ENCODE data around the gene CBLIF. TPM values are rescaled to one million over a fixed set of nuclear protein-coding genes. Genes with fewer than 3 reads are reported as not detected.

The CBLIF gene
- total RNA-seq, 1 donor from 2014 or later, result not detected

DNA sequence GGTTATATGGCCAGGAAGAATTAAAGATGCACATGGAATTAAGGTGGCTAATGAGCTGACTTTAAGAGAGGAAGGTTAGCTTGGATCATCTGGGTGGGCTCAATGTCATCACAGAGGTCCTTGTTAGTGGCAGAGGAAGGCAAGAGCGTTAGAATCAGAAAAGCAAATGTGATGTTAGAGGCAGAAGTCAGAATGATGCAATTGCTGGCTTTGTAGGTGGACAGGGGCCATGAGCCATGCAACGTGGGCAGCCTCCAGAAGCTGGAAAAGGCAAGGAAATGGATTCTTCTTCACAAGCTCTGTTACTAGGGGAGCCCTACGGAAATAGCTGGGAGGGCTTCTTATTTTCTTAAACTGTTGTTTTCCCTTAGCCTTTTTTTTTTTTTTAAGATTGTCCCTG lies 2.3 kb upstream of the CBLIF start:
- H3K27ac ChIP-seq, result no peak overlapping the region
- no peak for DNase-seq
- H3K4me3 ChIP-seq, result no peak overlapping the region
- no peak for TF ChIP-seq CTCF (IDR thresholded peaks at IDR 0.05)
- no peaks in the 10 kb centered on the region for H3K9me3 ChIP-seq
- intact Hi-C loops (cut with DNase I), result no loop called here
- H3K27me3 ChIP-seq (ENCODE audit: low read depth), result no peaks in the 10 kb centered on the region
- no peaks in the 10 kb centered on the region for H3K36me3 ChIP-seq
- no peaks in the 10 kb centered on the region for H3K4me1 ChIP-seq
- ATAC-seq, result no peak

DNA sequence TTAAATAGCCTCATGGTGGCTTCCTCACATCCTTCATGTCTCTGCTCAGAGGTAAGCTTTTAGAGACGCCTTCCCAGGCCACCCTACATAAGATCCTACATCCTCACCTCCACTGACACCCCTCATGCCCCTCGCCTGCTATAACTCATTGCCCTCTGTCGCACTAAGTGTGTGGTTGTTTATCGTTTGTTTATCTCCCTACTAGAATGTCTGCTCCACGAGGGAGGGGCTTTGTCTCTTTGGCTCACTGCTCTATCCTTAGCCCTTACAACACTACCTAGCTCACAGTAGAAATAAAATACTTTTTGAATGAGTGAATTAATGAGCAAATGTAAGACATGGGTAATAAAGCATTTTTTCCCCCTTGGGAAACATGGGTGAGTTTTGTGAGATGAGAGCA lies 1.3 kb upstream of the CBLIF start:
- H3K4me3 ChIP-seq, result no peak overlapping the region
- no peaks in the 10 kb centered on the region for H3K27me3 ChIP-seq (ENCODE audit: low read depth)
- H3K36me3 ChIP-seq, result no peaks in the 10 kb centered on the region
- TF ChIP-seq CTCF (IDR thresholded peaks at IDR 0.05), result no peak
- H3K9me3 ChIP-seq, result no peaks in the 10 kb centered on the region
- intact Hi-C loops (cut with DNase I), result no loop called here
- ATAC-seq, result no peak
- no peak overlapping the region for H3K27ac ChIP-seq
- H3K4me1 ChIP-seq, result no peaks in the 10 kb centered on the region
- DNase-seq, result no peak

GRCh38 chr11:59842316-59842715 lies 3.0 kb downstream of the CBLIF start:
- Histone ChIP-seq H3K9me3 (no peaks in the 10 kb centered on the region), H3K27me3 (ENCODE audit: low read depth) (no peaks in the 10 kb centered on the region), H3K36me3 (no peaks in the 10 kb centered on the region), H3K4me1 (no peaks in the 10 kb centered on the region), H3K27ac (no peak overlapping the region), H3K4me3 (no peak overlapping the region)
- TF ChIP-seq CTCF (IDR thresholded peaks at IDR 0.05), result no peak
- intact Hi-C loops (cut with DNase I), result no loop called here
- ATAC-seq, result no peak
- DNase-seq, result no peak

GRCh38 chr11:59841514-59841913 lies 3.8 kb downstream of the CBLIF start:
- intact Hi-C loops (cut with DNase I), result no loop called here
- ATAC-seq, result no peak

GRCh38 chr11:59839615-59840014 lies 5.7 kb downstream of the CBLIF start:
- Histone ChIP-seq H3K36me3 (no peaks in the 10 kb centered on the region), H3K27ac (no peak overlapping the region), H3K4me3 (no peak overlapping the region), H3K27me3 (ENCODE audit: low read depth) (no peaks in the 10 kb centered on the region), H3K4me1 (no peaks in the 10 kb centered on the region), H3K9me3 (no peaks in the 10 kb centered on the region)
- DNase-seq (no peak), ATAC-seq (no peak)
- intact Hi-C loops (cut with DNase I), result no loop called here
- TF ChIP-seq CTCF (IDR thresholded peaks at IDR 0.05), result no peak

More at GRCh38 chr11:59841514-59841913, 3.8 kb downstream of the CBLIF start:
- H3K27me3 ChIP-seq (ENCODE audit: low read depth), result no peaks in the 10 kb centered on the region
- no peak for DNase-seq
- H3K27ac ChIP-seq, result no peak overlapping the region
- no peak overlapping the region for H3K4me3 ChIP-seq
- no peaks in the 10 kb centered on the region for H3K36me3 ChIP-seq
- H3K9me3 ChIP-seq, result no peaks in the 10 kb centered on the region
- no peaks in the 10 kb centered on the region for H3K4me1 ChIP-seq
- TF ChIP-seq CTCF (IDR thresholded peaks at IDR 0.05), result no peak

DNA sequence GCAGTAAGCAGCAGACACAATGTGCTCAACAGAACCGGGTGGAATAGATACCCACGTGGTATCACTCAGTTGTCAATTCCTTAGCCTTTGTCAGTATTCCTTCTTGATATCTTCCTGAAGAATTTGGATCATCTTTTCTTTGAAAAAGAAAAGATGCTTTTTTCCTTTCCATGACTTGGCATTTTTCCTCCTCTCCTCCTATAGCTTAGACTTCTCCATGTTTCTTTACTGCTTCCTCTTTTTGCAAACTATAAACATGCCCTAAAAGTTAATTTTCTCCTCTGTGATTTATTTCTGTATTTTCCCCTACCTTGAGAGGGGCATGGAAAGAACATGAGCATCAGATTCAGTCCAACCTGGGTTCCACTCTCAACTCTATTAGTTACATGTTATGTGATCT lies 11.7 kb downstream of the CBLIF start:
- Histone ChIP-seq H3K27ac (no peak overlapping the region), H3K4me3 (no peak overlapping the region), H3K36me3 (no peaks in the 10 kb centered on the region), H3K27me3 (ENCODE audit: low read depth) (no peaks in the 10 kb centered on the region), H3K4me1 (no peaks in the 10 kb centered on the region), H3K9me3 (no peaks in the 10 kb centered on the region)
- no peak for TF ChIP-seq CTCF (IDR thresholded peaks at IDR 0.05)
- ATAC-seq (no peak), DNase-seq (no peak)
- intact Hi-C loops (cut with DNase I), result no loop called here
